UCSD-AML1 (cell line): ENCODE results near the gene SARS2.
A peak's percentile ranks its signal among the peaks of the same experiment; 100 is the strongest.
"Not testable (repeated sequence)": the region's sequence is repeated elsewhere in the genome, so short reads cannot be mapped to it uniquely, and the experiment has no call there.

Experiments used
- DNase-seq: peaks from one replicate; lab custom pipeline; 2025; ENCODE audit not compliant: unreplicated experiment; lab: John Stamatoyannopoulos, UW

SARS2 gene

GRCh38 chr19:38946229-38947010 is 15.9 kb upstream of the SARS2 start:
- DNase-seq = no peak

- DNase-seq = no peak
Observed at GRCh38 chr19:38945562-38946228, 15.1 kb upstream of the SARS2 start.

GRCh38 chr19:38944981-38945506 is 14.5 kb upstream of the SARS2 start:
- no peak for DNase-seq

- DNase-seq = no peak
Observed at GRCh38 chr19:38942471-38943181, 12.1 kb upstream of the SARS2 start.

GRCh38 chr19:38941979-38942378 is 11.4 kb upstream of the SARS2 start:
- no peak for DNase-seq

- not testable (repeated sequence) for DNase-seq
Observed at GRCh38 chr19:38941466-38941865, 10.9 kb upstream of the SARS2 start.

GRCh38 chr19:38939957-38940356 is 9.4 kb upstream of the SARS2 start:
- DNase-seq = no peak

GRCh38 chr19:38933544-38933943 is 3.0 kb upstream of the SARS2 start:
- DNase-seq = no peak

- peak; percentile 19 for DNase-seq
Observed at GRCh38 chr19:38932425-38933179, 2.0 kb upstream of the SARS2 start.

- no peak for DNase-seq
Observed at GRCh38 chr19:38931521-38931793, 894 bp upstream of the SARS2 start.

- peak; percentile 98 for DNase-seq
Observed at GRCh38 chr19:38930776-38931520, 385 bp upstream of the SARS2 start, which contains the start of gene MRPS12. MRPS12 (plus strand) TSS chr19:38930944; CDS start chr19:38931295, 351 bp downstream.

GRCh38 chr19:38928391-38929001 is 2.1 kb downstream of the SARS2 start:
- DNase-seq = no peak

GRCh38 chr19:38924388-38924787 is 6.2 kb downstream of the SARS2 start:
- no peak for DNase-seq

GRCh38 chr19:38922482-38922881 is 8.1 kb downstream of the SARS2 start:
- no peak for DNase-seq

- DNase-seq = no peak
Observed at GRCh38 chr19:38921420-38922274, 8.9 kb downstream of the SARS2 start.

GRCh38 chr19:38920602-38921419 is 9.8 kb downstream of the SARS2 start:
- no peak for DNase-seq

GRCh38 chr19:38919837-38920601 is 10.5 kb downstream of the SARS2 start:
- no peak for DNase-seq
